A673 (cell line): ENCODE measurements around the gene PRR14L.

Experiments
- CTCF ChIP-seq: fragments of 300-800, 200-600 bp; sonication (generic); conservative IDR thresholded peaks from 2 replicates; pipeline ENCODE4 v1.5.1; 2017; ENCODE audit warnings: low read depth, mild to moderate bottlenecking, antibody characterized with exemption, low read length, moderate library complexity, mixed read lengths
- EZH2 ChIP-seq: fragments of 200-600 bp; sonication (generic); IDR thresholded peaks from 2 replicates; pipeline ENCODE4 v1.6.1; 2017; ENCODE audit warnings: borderline replicate concordance, low read depth, mild to moderate bottlenecking, mixed read lengths, antibody characterized with exemption, low read length; ENCODE audit not compliant: poor library complexity, severe bottlenecking

- TF ChIP-seq CTCF (no peak), EZH2 (no peak)
Measured at GRCh38 chr22:31743871-31744270, 6.1 kb downstream of the PRR14L start.
